HG02981 (cell line): ENCODE measurements around the gene SYT6.
"Not testable (repeated sequence)": the region's sequence is repeated elsewhere in the genome, so short reads cannot be mapped to it uniquely, and the experiment has no call there.

Experiments used
- ATAC-seq: cut with Tn5 transposase; IDR thresholded peaks from one replicate; pipeline ENCODE4 v1.9.1; 2021; ENCODE audit warnings: mild to moderate bottlenecking, moderate library complexity; ENCODE audit not compliant: unreplicated experiment

The SYT6 gene

GRCh38 chr1:114076308-114076707 is 77.4 kb downstream of the SYT6 start:
- ATAC-seq, result no peak

DNA sequence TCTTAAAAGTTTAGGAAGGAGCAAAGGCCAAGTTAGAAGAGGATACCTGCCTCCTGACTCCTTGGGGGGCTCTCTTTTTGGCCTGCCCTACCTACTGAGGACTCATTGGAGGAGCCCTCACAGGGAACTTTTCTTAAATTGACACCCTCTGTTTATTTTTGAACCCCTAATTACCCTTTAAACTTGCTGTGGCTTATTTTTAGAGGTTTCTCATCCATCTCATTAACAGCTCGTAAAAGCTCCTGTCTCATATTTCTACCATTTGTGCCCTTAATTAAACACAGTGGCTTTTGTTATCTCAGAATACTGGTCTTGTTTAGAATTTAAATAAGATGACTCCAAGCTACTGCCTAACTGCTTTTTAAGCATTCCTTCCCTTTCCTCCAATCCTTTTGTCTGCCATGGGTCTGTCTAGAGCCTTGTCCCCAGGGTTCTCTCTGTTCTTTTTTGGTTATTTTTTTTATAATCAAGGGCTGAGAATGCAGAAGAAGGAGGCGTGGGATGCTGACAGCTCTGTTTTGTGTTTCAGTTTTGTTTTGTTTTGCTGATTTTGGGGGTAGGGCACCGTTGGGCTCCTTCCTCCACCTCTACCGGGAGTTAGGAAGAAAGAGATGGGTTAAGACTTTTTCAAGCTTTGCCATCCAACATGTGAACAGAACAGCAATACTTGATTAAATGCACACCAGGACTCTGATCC is 78.0 kb downstream of the SYT6 start:
- ATAC-seq, result no peak

DNA sequence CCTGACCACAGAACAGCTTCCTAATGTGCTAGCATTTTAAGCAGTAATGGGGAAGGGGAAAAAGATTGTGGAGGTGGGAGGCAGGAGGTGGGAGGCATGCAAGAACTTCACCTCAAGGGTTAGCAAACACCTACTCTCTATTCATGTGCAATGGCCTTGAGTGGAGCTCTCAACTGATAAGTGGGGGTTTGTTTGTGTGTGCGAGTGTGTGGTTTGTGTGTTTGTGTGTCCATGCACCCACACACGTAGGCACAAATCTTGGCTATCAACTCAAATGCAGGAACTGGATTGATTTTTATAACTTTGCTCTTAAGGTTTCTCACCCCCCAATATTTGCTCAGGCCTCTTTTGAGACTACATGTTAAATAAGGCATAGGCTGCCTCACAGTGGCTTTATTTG is 78.6 kb downstream of the SYT6 start:
- ATAC-seq, result no peak

DNA sequence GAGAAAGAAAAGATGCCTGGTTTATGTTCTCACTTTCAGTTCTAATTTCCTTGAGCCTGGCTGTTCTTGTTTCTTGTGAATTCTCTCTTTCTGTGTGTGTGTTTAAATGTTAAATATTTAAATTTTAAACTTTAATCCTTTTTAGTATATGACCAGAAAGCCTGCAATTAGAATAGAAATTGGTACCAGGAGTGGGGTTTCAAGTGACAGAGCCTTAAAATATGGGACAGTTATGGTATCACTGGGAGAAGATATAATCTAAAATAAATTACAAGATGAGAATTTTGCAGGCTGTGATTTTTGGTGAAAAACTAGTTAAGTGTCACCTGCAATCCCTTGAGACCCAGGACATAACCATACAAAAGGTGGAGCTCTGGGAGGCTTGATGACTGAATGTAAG is 81.4 kb downstream of the SYT6 start:
- ATAC-seq, result no peak

- ATAC-seq, result not testable (repeated sequence)
Observed at GRCh38 chr1:114069762-114070161, 83.9 kb downstream of the SYT6 start.

- ATAC-seq, result not testable (repeated sequence)
Observed at GRCh38 chr1:114068684-114069083, 85.0 kb downstream of the SYT6 start.

DNA sequence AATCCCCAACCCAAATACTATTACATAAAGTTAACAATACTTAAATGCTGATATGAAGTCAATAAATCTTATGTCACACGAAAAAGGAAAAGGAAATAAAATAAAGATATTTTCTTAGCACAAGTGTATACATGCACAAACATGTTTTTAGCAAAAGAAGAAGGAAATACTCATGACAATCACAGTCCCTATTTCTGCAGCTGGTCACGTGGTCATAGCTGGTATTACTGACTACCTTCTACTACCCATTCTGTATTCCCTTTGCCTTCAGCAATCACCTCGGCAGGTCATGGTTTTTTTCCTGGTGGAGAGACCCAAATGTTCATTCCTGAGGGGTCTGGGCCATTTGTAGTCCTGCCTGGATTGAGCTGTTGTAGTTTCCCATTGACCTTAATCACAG is 88.0 kb downstream of the SYT6 start:
- ATAC-seq, result not testable (repeated sequence)

DNA sequence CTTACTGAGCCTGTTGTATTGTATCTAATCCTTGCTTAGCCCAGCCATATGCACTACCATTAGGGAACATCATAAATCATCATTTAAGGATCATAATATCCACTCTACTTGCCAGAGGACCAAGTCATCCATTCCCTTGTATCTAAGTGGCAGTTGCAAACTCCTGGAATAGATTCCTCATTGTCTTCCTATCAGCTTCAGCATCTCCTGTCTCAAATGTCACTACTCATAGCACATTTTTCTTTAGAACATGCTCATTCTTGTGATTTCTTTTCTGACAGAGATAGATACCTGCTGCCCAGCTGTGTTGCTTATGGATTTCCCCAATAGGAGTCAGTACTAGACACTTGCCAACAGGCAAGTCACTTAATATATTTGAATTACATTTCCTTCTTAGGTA is 90.1 kb downstream of the SYT6 start:
- ATAC-seq, result no peak

DNA sequence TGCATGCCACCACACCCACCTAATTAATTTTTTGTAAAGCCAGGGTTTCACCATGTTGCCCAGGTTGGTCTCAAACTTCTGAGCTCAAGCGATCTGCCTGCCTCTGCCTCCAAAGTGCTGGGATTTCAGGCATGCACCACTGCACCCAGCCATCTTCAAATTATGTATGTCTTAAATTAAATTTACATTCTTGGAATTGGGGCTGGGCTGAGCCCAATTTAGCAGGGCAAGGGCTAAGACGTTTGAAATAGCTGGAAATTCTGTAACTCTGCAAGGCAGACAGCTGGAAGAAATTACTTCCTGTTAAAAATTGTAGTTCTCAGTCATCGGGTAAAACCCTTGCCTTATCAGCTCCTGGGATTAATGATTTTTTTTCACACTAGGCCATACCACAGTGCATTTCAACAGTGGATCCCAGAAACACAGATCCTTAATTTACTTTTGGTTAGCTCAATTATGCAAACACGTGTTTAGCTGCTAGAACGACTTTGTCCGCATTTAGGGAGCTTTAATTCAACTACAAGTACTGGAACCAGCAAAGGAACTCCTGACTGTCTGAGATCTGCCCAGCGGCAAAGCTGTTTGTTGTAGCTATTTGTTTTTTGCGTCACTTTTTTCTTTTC is 91.1 kb downstream of the SYT6 start:
- ATAC-seq, result no peak

DNA sequence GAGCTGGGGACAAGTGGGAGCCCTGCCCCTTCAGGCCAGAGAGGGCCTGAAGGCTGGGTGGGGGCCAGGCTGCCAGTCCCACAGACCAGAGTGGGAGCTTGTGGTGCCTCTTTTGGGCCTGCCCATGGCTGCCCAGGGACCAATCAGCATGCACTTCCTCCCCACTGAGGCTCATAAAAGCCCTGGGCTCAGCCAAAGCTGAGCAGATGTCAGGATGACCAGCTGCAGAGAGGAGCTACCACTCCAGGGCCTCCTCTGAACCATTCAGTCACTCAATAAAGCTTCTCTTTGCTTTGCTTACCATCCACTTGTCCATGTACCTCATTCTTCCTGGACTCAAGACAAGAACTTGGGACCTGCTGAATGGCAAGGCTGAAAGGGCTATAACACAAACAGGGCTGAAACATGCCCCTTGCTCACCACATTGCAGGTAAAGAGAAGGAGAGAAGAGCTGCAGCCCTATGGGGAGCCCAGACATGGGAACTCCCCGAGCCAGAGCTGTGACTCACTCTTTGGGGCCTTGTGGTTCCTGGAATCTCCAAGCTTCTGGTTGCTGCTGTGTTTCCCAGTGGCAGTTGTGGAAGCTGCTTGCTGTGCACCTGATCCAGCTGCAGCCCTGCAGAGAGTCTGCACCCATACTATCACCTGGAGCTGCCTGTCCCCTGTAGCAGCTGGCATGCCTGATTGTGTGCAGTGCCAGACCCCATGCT is 92.4 kb downstream of the SYT6 start:
- ATAC-seq, result no peak

DNA sequence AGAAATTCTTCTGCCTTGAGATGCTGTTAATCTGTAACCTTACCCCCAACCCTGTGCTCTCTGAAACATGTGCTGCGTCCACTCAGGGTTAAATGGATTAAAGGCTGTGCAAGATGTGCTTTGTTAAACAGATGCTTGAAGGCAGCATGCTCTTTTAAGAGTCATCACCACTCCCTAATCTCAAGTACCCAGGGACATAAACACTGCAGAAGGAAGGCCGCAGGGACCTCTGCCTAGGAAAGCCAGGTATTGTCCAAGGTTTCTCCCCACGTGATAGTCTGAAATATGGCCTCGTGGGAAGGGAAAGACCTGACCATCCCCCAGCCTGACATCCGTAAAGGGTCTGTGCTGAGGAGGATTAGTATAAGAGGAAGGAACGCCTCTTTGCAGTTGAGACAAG is 95.4 kb downstream of the SYT6 start:
- not testable (repeated sequence) for ATAC-seq

DNA sequence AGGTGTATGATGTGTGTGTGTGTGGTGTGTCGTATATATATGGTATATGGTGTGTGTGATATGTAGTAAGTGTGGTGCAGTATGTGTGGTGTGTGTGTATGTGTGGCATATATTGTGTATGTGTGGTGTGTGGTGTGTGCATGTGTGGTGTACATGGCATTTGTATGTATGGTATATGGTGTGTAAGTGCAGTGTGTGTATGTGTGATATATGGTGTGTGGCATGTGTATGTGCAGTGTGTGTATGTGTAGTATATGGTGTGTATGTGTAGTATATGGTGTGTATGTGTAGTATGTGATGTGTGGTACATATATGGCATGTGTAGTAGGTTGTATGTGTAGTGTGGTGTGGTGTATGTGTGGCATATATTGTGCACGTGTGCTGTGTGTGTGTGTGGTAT is 99.5 kb downstream of the SYT6 start:
- no peak for ATAC-seq

DNA sequence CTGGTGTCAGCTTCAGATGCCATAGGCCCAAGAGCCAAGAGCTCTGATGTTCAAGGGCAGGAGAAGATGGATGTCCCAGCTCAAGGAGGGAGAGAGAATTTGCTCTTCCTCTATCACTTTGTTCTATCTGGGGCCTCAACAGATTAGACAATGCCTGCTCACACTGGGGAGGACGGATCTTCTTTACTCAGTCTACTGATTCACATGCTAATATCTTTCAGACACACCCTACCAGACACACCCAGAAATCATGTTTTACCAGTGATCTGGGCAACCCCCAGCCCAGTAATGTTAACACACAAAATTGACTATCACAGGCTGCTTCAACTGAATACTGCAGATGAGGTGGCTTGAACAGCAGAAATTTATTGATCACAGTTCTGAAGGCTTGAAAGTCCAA is 105.4 kb downstream of the SYT6 start:
- no peak for ATAC-seq

GRCh38 chr1:114043548-114043947 is 110.1 kb downstream of the SYT6 start:
- ATAC-seq, result no peak

- no peak for ATAC-seq
Observed at GRCh38 chr1:114043054-114043453, 110.6 kb downstream of the SYT6 start.

- no peak for ATAC-seq
Observed at GRCh38 chr1:114040273-114041015, 113.2 kb downstream of the SYT6 start.
